ENCODE results near the gene MMP15.

MMP15 gene

GRCh38 chr16:58082381-58082780 is 56.8 kb downstream of the MMP15 start:
- H3K79me2 ChIP-seq: no peaks in the 10 kb centered on the region
- no peak for TF ChIP-seq CTCF (IDR thresholded peaks at IDR 0.05)
- H3K4me3 ChIP-seq (ENCODE audit: low read depth, low read length): no peak overlapping the region
- H3K27me3 ChIP-seq (ENCODE audit: control insufficient read depth, insufficient read depth, low read length): no peaks in the 10 kb centered on the region
- no peak overlapping the region for H3K4me2 ChIP-seq (ENCODE audit: low read length)
- H3K4me1 ChIP-seq: no peaks in the 10 kb centered on the region
- no peaks in the 10 kb centered on the region for H3K9me3 ChIP-seq (ENCODE audit: control insufficient read depth, low read length)
- H3K9ac ChIP-seq: no peak overlapping the region
- no peak overlapping the region for H2AFZ ChIP-seq
- no peak overlapping the region for H3K27ac ChIP-seq
- no peaks in the 10 kb centered on the region for H3K36me3 ChIP-seq (ENCODE audit: control insufficient read depth, insufficient read depth, low read length)

GRCh38 chr16:58084635-58085034 is 59.1 kb downstream of the MMP15 start:
- no peak for TF ChIP-seq CTCF (IDR thresholded peaks at IDR 0.05)
- H3K9me3 ChIP-seq (ENCODE audit: control insufficient read depth, low read length): no peaks in the 10 kb centered on the region
- no peak overlapping the region for H3K27ac ChIP-seq
- no peak overlapping the region for H2AFZ ChIP-seq
- no peaks in the 10 kb centered on the region for H3K36me3 ChIP-seq (ENCODE audit: control insufficient read depth, insufficient read depth, low read length)
- no peaks in the 10 kb centered on the region for H3K4me1 ChIP-seq
- H3K4me2 ChIP-seq (ENCODE audit: low read length): no peak overlapping the region
- H3K9ac ChIP-seq: no peak overlapping the region
- no peaks in the 10 kb centered on the region for H3K27me3 ChIP-seq (ENCODE audit: control insufficient read depth, insufficient read depth, low read length)
- no peaks in the 10 kb centered on the region for H3K79me2 ChIP-seq
- H3K4me3 ChIP-seq (ENCODE audit: low read depth, low read length): no peak overlapping the region

GRCh38 chr16:58085171-58085570 is 59.6 kb downstream of the MMP15 start:
- Histone ChIP-seq H3K27ac (no peak overlapping the region), H3K9me3 (ENCODE audit: control insufficient read depth, low read length) (no peaks in the 10 kb centered on the region), H3K4me3 (ENCODE audit: low read depth, low read length) (no peak overlapping the region), H3K4me2 (ENCODE audit: low read length) (no peak overlapping the region), H2AFZ (no peak overlapping the region), H3K27me3 (ENCODE audit: control insufficient read depth, insufficient read depth, low read length) (no peaks in the 10 kb centered on the region), H3K36me3 (ENCODE audit: control insufficient read depth, insufficient read depth, low read length) (no peaks in the 10 kb centered on the region), H3K79me2 (no peaks in the 10 kb centered on the region), H3K9ac (no peak overlapping the region), H3K4me1 (no peaks in the 10 kb centered on the region)
- no peak for TF ChIP-seq CTCF (IDR thresholded peaks at IDR 0.05)

GRCh38 chr16:58085584-58086251 is 60.2 kb downstream of the MMP15 start:
- Histone ChIP-seq H2AFZ (no peak overlapping the region), H3K27ac (no peak overlapping the region), H3K4me1 (no peaks in the 10 kb centered on the region), H3K4me3 (ENCODE audit: low read depth, low read length) (no peak overlapping the region), H3K27me3 (ENCODE audit: control insufficient read depth, insufficient read depth, low read length) (no peaks in the 10 kb centered on the region), H3K9me3 (ENCODE audit: control insufficient read depth, low read length) (no peaks in the 10 kb centered on the region), H3K4me2 (ENCODE audit: low read length) (no peak overlapping the region), H3K79me2 (no peaks in the 10 kb centered on the region), H3K9ac (no peak overlapping the region), H3K36me3 (ENCODE audit: control insufficient read depth, insufficient read depth, low read length) (no peaks in the 10 kb centered on the region)
- no peak for TF ChIP-seq CTCF (IDR thresholded peaks at IDR 0.05)

All from parathyroid adenoma (tissue), 2 donors.